ENCODE measurements around the gene RHOA. TPM values are rescaled to one million over a fixed set of nuclear protein-coding genes. Genes with fewer than 3 reads are reported as not detected.
"Not testable (repeated sequence)": the region's sequence is repeated elsewhere in the genome, so short reads cannot be mapped to it uniquely, and the experiment has no call there.

RHOA gene
- total RNA-seq, 1 experiment from 2014 or later: 426 TPM

DNA sequence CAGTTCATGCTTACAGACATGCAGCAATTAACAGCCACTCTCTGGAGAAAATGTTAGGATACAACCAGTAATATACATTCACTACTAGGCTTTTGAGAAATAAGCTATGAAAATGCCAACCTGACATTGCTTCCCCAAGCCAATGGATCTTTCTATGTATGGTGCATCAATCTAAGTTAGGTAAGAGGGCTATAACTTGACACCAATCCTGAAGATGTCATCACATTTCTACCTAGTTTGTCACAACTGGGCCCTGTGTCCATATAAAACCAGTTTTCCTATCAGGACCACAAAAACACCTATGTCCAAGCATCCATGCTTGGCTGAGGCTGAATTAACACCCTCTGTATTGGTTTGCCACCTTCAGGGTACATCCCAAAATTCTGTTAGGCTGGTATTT is 39.8 kb downstream of the RHOA start:
- no peak for DNase-seq (ENCODE audit: low read depth)

DNA sequence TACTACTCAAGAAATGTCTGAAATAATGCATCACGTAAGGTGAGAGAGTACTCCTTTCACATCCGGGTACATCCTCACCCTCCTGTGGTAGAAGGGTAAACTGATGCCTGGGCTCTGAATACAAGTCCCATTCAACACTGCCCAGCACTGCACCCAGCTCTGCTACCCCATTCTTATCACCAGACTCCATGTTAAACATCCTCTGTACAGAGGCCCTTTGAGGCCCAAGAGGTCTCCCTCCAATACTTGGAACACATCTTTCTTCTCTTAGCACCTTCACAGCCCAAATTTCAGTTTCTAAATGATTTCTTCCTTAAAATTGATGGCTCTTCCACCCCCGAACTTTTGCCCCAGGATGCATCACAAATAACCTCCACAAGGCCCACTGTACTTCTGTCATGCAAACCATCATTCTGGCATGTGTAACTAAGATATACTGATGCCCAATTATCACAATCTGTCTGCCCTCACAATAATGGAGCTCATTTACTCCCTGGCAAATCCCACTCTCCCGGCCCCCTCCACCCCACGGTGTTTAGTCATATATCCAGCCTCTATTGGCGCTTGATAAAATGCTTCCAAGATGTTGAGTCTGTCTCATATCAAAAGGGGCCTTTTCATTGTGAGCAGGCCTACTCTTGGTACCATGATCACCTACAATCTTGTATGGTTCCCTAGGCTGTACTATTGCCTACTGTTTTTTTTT is 41.0 kb downstream of the RHOA start:
- DNase-seq (ENCODE audit: low read depth): no peak

DNA sequence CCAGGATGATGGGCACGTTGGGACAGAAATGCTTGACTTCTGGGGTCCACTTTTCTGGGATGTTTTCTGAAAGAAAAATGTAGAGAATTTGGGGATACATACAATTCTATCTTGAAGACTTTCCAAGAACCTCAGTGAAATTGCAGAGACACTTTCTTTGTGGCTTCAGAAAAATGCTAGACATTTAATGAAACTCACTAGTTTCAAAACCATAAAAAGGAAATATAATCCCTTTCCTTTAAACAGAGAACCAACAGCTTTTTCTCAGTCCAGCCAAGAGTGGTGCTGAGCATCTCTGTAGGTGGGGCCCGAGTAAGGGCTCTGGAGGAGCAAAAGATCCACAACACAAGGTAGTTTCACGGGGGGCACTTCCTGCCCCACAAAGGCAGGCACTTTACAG is 49.2 kb downstream of the RHOA start:
- DNase-seq (ENCODE audit: low read depth): no peak

DNA sequence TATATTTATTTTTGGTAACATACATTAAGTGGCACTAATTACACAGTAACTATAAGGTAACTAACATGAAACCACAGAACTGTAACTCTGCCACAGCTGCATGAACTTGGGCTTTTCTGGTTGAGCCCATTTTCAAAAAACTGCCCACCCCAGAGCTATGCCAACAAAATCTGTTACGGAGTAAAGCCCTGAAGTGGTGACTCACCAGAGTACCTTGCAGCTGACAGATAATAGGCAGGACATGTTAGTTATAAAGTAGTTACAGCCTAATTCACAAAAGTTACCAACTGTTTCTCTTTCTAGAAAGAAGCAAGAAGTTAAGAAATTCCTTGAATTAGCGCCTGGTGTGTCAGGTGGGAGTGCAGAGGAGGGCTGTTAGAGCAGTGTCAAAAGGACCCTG is 52.2 kb downstream of the RHOA start:
- peak; percentile 34 for DNase-seq (ENCODE audit: low read depth)

DNA sequence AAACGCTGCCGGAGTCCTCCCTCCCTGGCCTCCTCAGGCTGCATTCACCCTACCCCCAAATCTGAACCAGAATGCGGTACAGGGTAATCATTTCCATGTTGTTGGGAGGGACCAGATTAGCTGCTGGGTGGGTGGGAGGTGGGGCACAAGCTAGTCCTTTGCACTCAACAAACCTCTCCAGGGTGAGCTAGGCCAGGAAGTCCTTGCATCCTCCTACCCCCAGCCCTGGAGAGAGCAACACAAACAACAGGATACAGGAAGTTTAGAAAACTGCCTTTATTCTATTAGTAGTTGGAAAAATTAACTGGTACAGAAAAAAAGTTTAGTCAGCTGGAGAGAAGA is 52.9 kb downstream of the RHOA start:
- DNase-seq (ENCODE audit: low read depth): no peak

DNA sequence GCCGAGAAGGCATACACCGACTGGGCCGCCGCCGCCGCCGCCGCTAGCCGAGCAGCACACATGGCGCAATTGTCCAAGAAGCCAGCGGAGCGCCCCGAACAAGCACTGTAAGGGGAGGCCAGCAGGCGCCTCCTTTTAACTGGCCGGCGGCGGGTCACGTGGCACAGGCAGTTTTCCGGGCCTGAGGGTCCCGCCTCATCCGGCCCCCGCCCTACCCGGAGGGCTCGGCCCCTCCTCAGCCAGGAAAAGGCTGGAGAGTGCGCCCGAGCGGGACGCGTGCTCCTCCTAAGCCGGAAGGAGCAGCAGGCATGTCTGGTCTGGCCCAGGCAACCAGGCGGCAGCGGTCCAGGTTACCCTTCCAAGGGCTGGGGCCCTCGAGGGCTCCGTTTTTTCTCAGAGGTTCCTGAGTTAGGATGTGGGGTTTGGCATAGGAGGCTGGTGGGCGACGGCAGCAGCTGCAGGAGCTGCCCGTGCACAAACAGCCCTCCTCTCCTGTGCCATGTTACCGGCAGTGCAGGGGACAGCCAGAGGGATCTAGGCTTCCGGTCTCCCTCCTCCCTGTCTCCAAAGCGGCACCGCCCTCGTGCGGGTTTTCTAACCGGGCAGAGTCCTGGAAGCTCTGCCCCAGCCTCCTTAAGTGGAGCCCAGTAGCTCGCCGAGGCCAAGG is 53.4 kb downstream of the RHOA start, which contains the start of gene GPX1:
TSS of gene GPX1 (minus strand) at position 137 of the 667 bp plus-strand sequence. CDS start at position 62, 75 bp downstream.
- peak; percentile 97 for DNase-seq (ENCODE audit: low read depth)

DNA sequence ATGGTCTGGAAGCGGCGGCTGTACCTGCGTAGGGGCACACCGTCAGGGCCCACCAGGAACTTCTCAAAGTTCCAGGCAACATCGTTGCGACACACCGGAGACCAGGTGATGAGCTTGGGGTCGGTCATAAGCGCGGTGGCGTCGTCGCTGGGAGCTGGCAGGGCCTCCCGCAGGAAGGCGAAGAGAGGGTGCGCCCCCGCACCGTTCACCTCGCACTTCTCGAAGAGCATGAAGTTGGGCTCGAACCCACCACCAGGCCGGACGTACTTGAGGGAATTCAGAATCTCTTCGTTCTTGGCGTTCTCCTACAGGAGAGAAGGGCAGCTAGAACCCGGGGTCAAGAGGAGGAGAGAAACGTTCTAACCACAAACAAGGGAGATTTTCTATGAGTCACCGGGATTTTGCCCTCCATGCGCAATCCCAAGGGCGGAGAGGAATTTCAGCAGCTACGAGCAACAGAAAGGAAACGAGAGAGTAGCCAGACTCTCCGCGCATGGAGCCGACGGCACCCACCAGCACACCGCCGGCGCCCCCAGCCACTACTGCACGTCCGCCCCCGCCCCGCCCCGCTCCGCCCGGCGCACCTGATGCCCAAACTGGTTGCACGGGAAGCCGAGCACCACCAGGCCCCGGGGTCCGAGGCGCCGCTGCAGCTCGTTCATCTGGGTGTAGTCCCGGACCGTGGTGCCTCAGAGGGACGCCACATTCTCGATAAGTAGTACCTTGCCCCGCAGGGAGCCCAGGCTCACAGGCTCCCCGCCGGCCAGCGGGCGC is 54.1 kb downstream of the RHOA start:
- peak; percentile 79 for DNase-seq (ENCODE audit: low read depth)

DNA sequence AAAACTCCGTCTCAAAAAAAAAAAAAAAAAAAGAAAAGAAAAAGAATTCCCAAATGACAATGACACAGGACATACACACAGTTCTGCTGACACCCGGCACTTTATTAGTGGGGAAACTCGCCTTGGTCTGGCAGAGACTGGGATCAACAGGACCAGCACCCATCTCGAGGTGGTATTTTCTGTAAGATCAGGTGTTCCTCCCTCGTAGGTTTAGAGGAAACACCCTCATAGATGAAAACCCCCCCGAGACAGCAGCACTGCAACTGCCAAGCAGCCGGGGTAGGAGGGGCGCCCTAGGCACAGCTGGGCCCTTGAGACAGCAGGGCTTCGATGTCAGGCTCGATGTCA is 54.7 kb downstream of the RHOA start:
- DNase-seq (ENCODE audit: low read depth): not testable (repeated sequence)

DNA sequence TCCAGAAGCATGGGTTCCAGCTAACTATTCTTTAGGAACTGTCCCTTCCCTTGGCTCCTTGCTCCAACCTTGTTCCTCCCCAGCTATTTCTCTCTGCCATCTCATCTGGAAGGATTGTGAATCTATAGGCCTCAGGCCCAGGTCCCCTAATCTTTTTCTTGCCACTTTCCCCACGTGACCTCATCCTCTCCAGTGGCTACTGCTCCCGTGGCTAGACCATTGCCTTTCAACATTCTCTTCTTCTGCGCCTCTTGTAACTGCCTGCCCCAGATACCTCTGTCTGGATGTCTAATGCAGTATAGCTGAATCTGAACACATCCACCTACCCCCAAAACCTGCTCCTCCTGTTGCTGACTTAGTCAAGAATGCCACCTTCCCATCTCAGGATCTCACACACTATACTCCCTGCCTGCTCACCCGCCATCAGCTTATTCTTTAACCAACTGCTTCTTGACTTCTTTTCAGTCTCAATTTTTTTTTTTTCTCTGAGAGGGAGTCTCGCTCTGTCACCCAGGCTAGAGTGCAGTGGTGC is 58.8 kb downstream of the RHOA start:
- DNase-seq (ENCODE audit: low read depth): no peak

DNA sequence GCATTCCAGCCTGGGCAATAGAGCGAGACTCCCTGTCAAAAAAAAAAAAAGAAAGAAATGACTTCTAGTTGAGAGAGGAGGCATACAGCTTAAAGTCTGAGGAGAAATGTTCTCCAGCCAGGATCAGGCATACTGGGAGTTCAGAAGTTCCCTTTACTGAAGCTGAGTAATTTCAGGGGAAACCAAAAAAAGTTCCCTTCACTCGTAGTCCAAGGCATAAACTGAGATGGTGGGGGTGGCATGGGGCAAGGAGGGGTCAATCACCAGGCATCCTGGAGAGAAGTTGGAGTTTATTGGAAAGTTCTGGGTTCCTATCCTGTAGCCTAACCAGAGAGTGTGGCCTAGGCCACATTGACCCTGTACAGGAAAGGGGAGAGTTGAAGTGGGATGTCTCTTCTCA is 59.5 kb downstream of the RHOA start:
- DNase-seq (ENCODE audit: low read depth): no peak

DNA sequence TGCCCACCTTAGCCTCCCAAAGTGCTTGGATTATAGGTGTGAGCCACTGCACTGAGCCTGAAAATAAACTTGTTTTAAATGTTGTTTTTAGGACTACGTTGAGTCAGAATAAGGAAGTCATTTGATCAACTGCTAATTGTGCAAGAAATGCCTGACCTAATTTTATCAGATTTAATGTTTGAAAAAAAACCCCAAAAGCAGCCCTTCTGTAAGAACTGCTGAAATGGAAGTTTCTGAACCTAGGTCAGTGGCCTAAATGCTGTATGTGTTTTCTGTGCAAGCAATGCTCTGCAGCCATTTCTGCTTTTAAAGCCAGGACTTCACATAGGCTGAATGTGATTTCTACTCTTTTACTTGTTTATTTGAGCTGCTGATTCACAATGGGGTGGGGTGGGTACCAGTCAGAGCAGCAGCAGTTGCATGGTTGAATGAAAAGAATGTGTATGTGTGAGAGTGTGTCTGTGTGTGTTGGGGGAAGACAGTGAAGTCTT is 60.2 kb downstream of the RHOA start:
- peak; percentile 80 for DNase-seq (ENCODE audit: low read depth)

DNA sequence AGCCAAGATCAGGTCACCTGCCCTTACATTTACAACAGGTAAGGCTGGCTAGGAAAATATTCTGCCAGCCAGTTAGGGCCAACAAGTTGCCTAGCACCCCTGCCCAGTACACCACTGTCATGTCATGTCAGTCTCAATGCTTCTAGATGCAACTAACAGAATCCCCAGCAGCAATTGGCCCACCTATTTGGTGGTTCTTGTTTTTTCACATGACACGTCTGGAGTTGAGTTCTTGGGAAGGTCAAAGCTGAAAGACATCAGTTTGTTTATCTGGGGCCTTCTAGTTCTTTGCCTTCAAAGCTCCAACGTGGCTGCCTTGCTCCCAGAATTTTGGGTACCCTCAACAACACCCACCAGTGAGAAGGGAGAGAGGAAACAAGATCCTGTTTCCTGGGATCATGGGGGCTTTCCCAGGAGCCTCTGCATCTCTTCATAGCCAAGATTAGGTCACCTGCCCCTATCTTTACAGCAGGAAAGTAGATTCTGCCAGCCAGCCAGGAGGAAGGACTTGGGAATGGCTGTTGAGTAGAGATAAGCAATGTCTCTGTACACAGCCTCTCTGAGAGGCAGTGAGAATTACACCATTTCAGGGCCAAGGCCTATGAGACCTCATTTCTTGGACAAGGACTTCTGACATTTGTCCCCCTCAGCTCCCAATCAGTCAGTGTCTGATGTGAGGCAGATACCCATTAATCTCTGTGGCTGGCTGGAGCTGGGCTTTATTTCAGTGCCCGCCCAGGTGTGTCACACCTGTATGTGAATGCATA is 62.2 kb downstream of the RHOA start:
- no peak for DNase-seq (ENCODE audit: low read depth)

DNA sequence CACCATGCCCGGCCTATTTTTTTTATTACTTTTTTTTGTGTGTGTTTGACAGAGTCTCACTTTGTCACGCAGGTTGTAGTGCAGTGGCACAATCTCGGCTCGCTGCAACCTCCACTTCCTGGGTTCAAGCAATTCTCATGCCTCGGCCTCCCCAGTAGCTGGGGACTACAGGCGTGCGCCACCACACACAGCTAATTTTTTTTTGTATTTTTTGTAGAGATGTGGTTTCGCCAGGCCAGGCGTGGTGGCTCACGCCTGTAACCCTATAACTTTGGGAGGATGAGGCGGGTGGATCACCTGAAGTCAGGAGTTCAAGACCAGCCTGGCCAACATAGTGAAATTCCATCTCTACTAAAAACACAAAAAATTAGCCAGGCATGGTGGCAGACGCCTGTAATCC is 63.4 kb downstream of the RHOA start:
- not testable (repeated sequence) for DNase-seq (ENCODE audit: low read depth)

DNA sequence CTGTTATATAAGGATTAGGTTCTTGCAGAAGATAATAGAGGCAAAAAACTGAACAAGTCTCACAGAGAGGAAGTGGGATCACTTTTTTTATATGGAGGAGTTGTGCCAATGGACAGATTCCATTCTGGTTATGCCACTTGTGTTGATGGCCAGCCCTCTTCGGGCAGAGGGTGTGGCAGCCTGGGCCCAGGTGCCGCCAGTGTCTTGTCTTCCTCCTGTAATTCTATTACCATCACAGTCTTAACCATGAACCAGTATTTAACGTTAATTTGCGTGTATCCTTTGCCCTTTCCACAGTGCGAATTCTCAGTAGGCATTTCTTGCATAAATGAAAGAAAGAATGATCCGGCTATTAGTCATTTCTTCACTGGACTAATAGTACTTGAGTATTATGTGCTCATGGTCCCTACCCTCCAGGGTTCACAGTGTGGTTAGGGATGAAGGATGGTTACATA is 65.0 kb downstream of the RHOA start:
- peak; percentile 77 for DNase-seq (ENCODE audit: low read depth)

DNA sequence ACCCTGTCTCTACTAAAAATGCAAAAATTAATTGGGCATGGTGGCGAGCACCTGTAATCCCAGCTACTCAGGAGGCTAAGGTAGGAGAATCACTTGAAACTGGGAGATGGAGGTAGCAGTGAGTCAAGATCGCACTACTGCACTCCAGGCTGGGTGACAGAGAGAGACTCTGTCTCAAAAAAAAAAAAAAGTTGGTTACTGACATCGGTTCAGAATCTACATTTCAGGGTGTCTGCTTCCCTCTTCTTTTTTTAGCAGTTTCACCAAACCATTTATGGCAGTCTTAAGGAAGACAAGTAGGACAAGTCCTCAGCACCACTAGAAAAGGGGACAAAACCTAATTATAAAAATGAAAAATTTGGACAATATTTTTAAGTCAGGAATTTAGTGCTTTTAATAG is 68.6 kb downstream of the RHOA start:
- no peak for DNase-seq (ENCODE audit: low read depth)

DNA sequence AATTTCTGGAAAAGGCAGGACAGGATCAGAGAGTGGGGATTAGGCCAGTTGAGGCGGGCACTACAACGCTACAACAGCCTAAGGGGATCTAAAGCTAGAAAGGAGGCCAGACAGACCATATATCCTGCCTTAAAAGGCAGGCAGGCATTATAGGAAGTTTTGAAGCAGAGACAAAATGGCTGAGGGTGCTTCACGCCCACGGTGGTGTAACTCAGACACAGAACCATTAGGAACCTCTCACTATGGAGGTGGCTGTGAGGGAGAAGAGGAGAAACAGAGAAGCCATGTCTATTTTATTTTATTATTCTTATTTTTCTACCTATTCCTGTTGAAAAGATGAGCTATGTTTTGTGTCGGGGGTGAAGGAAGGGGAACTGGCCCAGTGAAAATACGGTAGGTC is 69.8 kb downstream of the RHOA start:
- DNase-seq (ENCODE audit: low read depth): no peak

DNA sequence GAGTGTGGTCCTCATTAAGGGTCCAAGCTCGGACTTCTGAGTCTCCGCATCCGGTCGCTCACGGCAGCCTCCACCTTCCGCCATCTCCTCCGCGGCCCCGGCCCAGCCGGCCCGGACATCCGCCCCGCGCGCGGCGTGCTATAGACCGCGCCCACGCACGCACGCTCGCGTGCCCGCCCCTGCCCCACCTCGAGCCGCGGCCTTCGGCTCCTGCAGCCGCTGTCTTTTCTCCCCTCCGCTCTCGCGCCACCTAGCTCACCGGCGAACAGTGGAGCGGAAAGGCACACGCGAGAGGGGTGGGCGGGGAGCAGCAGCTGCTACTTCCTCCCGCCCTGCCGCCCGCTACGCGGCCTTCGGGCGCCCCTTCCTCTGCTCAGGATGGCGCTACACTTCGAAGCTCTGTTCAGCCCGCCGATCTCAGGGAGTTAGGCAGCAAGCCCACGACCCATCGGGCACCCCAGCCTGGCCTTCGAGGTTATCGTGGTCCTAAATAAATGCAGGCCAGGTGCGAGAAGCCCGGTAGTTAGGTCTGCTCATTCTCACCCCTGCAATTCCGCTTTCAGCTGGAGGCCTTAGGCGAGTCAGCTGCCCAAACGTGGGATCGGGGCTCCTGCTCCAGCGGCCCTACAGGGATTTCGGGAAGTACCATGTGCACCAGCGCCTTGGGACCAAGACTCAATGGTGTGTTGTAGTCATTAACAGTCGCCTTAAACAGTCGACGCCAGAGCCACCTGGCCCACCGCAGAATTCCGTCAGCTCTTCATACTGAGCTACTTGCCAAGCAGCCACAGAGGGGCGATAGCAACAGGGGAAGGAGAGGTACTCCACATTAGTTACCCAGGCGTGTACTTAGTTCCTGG is 71.6 kb downstream of the RHOA start, which contains the start of gene USP4:
TSS of gene USP4 (minus strand) at position 113 of the 860 bp plus-strand sequence. CDS start at position 84, 29 bp downstream.
- peak; percentile 93 for DNase-seq (ENCODE audit: low read depth)

DNA sequence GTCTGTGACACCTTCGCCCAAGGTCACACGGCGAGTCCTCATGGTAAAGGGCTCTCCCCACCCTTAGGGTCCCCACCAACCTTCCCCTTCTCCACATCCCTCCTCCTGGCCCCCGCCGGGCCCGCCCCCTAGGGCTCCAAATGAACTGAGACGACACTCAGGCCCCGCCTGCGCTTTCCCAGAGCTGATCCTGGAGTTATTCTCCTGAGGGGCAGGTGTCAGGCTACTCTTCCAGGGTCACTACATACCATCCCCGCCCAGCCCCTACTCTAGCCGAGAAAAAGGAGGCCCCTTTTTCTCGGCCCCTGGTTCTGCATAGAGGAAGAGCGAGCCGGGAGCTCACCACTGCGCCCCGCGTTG is 72.2 kb downstream of the RHOA start:
- DNase-seq (ENCODE audit: low read depth): no peak

DNA sequence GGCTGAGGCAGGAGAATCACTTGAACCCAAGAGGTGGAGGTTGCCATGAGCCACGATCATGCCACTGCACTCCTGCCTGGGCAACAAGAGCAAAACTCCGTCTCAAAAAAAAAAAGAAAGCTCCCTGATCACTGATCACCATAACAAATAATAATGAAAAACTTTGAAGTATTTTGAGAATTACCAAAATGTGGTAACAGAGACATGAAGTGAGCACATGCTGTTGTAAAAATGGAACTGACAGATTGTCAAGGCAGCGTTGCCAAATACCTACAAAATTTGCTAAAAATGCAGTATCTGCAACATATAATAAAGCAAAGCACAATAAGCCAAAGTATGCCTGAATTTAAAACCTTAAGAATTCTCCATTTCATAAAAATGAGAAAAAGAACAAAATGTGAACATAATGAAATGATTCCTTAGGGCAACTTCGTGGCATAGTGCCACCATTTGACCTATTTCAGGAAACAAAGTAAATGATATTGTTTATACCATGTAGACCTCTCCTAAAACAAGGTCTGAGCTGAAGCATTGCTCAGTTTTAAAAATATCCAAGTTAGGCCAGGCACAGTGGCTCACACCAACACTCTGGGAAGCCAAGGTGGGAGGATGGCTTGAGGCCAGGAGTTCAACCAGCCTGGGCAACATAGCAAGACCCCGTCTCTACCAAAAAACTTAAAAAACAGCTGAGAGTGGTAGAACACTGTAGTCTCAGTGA is 77.7 kb downstream of the RHOA start:
- DNase-seq (ENCODE audit: low read depth): no peak

DNA sequence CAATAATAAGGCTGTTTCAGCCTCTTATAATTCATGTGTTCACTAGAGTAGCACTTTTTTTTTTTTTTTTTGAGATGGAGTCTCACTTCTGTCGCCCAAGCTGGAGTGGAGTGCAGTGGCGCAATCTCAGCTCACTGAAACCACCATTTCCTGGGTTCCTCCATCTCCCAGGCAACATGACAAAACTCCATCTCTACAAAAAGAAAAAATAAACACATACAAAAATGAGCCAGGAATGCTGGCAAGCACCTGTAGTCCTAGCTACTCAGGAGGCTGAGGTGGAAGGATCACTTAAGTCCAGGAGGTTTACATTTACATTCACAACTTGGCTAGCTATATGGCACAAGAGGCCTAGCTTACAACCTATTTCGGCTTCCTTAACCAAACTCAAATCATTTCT is 78.7 kb downstream of the RHOA start:
- DNase-seq (ENCODE audit: low read depth): no peak
